HG03097 (cell line): ENCODE measurements around the gene ZNF503.
"Not testable (repeated sequence)": the region's sequence is repeated elsewhere in the genome, so short reads cannot be mapped to it uniquely, and the experiment has no call there.

ENCODE experiments used
- ATAC-seq: cut with Tn5 transposase; IDR thresholded peaks from one replicate; pipeline ENCODE4 v1.9.1; 2021; ENCODE audit not compliant: unreplicated experiment, low FRiP score

Gene ZNF503

GRCh38 chr10:75396631-75397495 is 4.7 kb downstream of the ZNF503 start:
- no peak for ATAC-seq

- ATAC-seq, result no peak
These were observed 5.5 kb downstream of the ZNF503 start for GRCh38 chr10:75395932-75396630.

- no peak for ATAC-seq
These were observed 6.3 kb downstream of the ZNF503 start for GRCh38 chr10:75395066-75395931.

GRCh38 chr10:75394221-75394620 is 7.3 kb downstream of the ZNF503 start:
- ATAC-seq, result no peak

GRCh38 chr10:75392744-75393143 is 8.8 kb downstream of the ZNF503 start:
- no peak for ATAC-seq

GRCh38 chr10:75392271-75392670 is 9.3 kb downstream of the ZNF503 start:
- no peak for ATAC-seq

GRCh38 chr10:75390178-75390577 is 11.4 kb downstream of the ZNF503 start:
- no peak for ATAC-seq

GRCh38 chr10:75388082-75388481 is 13.5 kb downstream of the ZNF503 start:
- ATAC-seq, result no peak

- ATAC-seq, result no peak
These were observed 15.4 kb downstream of the ZNF503 start for GRCh38 chr10:75386128-75386527.

GRCh38 chr10:75379817-75380216 is 21.7 kb downstream of the ZNF503 start:
- no peak for ATAC-seq

GRCh38 chr10:75379212-75379724 is 22.3 kb downstream of the ZNF503 start:
- no peak for ATAC-seq

- ATAC-seq, result no peak
These were observed 23.2 kb downstream of the ZNF503 start for GRCh38 chr10:75378379-75378778.

GRCh38 chr10:75377869-75378268 is 23.7 kb downstream of the ZNF503 start:
- ATAC-seq, result no peak

- ATAC-seq, result no peak
These were observed 25.7 kb downstream of the ZNF503 start for GRCh38 chr10:75375838-75376237.

- ATAC-seq, result no peak
These were observed 30.6 kb downstream of the ZNF503 start for GRCh38 chr10:75371010-75371409.

GRCh38 chr10:75369838-75370237 is 31.7 kb downstream of the ZNF503 start:
- ATAC-seq, result not testable (repeated sequence)

- ATAC-seq, result no peak
These were observed 33.7 kb downstream of the ZNF503 start for GRCh38 chr10:75367901-75368300.

GRCh38 chr10:75367021-75367487 is 34.5 kb downstream of the ZNF503 start:
- ATAC-seq, result no peak

- ATAC-seq, result no peak
These were observed 38.1 kb downstream of the ZNF503 start for GRCh38 chr10:75363431-75363830.

GRCh38 chr10:75359876-75360275 is 41.7 kb downstream of the ZNF503 start:
- not testable (repeated sequence) for ATAC-seq
